RWPE2 (cell line): ENCODE results near the gene UPK3B.
"Not testable (repeated sequence)": the region's sequence is repeated elsewhere in the genome, so short reads cannot be mapped to it uniquely, and the experiment has no call there.

Experiments used
- ATAC-seq: fragments of 200-7000 bp; cut with Tn5 transposase; 3 replicates; pipeline ENCODE4 v1.9.1; 2021; ENCODE audit warnings: low read depth
- DNase-seq: peaks from one replicate; pipeline ENCODE4 v3.0.0-alpha.2; 2020; ENCODE audit warnings: low spot score
- H3K27ac ChIP-seq: fragments of 450-650 bp; 2 replicates; pipeline ENCODE4 v1.5.1; 2017; ENCODE audit warnings: mild to moderate bottlenecking; ENCODE audit not compliant: poor library complexity, severe bottlenecking
- H3K27me3 ChIP-seq: fragments of 250-450 bp; sonication (Bioruptor Pico); 2 replicates; pipeline ENCODE4 v1.5.1; 2021; ENCODE audit warnings: mild to moderate bottlenecking, moderate library complexity; ENCODE audit not compliant: insufficient read depth, poor library complexity, severe bottlenecking
- H3K36me3 ChIP-seq: fragments of 250-450 bp; sonication (Bioruptor Pico); 2 replicates; pipeline ENCODE4 v1.5.1; 2020; ENCODE audit warnings: low read depth, mild to moderate bottlenecking, moderate library complexity
- H3K4me1 ChIP-seq: fragments of 250-450 bp; sonication (Bioruptor Pico); 2 replicates; pipeline ENCODE4 v1.5.1; 2021; ENCODE audit warnings: mild to moderate bottlenecking, moderate library complexity; ENCODE audit not compliant: insufficient read depth, poor library complexity, severe bottlenecking
- H3K4me3 ChIP-seq: fragments of 250-450 bp; sonication (Bioruptor Pico); 2 replicates; pipeline ENCODE4 v1.5.1; 2021; ENCODE audit warnings: mild to moderate bottlenecking, moderate library complexity; ENCODE audit not compliant: severe bottlenecking
- H3K9me3 ChIP-seq: fragments of 250-450 bp; sonication (Bioruptor Pico); 2 replicates; pipeline ENCODE4 v1.5.1; 2021; ENCODE audit warnings: mild to moderate bottlenecking, moderate library complexity; ENCODE audit not compliant: severe bottlenecking
- TF ChIP-seq, protein P1 (sequence below): fragments of 450-650 bp; IDR thresholded peaks from one replicate; pipeline ENCODE4 v1.5.1; 2017; ENCODE audit warnings: mild to moderate bottlenecking, moderate library complexity; ENCODE audit not compliant: poor library complexity, severe bottlenecking

Gene UPK3B

DNA sequence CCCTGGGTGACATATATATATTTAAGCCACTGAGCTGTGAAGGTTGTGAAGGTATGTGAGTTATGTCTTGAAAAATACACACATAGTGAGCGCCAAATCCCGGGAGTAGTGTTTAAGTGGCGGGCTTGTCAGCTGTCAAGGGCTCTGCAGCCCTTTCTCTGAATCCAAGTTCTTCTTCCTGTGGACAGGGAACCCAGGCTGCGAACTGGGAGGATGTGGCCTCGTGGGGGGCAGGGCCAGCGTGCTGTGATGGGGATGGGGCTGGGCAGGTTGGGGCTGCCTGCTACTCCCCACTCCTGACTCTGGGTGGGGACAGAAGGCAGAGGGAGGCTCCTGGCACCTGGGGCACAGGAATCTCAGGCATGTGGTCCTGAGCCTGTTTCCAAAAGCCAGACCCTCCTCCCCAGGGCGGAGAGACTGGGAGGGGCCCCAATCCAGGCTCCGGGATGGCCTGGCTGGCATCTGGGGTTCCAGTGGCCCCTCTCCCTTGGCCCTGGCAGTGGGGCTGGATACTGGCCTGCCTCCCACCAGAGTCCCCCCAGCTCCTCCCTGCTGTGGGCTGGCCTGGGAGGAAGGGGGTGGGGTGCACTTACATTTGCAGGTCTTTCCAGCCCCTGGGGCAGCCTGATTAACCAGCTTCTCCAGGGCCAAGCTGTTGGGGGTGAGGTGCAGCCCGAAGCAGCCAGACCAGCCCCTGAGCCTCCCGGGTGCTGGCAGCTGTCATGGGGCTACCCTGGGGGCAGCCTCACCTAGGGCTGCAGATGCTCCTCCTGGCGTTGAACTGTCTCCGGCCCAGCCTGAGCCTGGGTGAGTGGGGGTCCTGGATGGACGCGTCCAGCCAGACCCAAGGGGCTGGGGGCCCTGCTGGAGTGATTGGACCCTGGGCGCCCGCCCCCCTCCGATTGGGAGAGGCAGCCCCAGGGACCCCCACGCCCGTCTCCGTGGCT is at the start of gene UPK3B:
Gene UPK3B, plus strand, starts transcription at position 622 of the 947 bp plus-strand sequence. Its CDS starts 101 bp downstream, at position 723.
- ATAC-seq (peak; percentile 52), DNase-seq (no peak)
- Histone ChIP-seq H3K27ac (peak within 1 kb of the TSS; percentile 38), H3K4me1 (peaks cover 6% of the 10 kb centered on the region), H3K9me3 (no peaks in the 10 kb centered on the region), H3K4me3 (no peak within 1 kb of the TSS), H3K36me3 (no peaks in the 10 kb centered on the region; the same call in 1 of the 2 replicates), H3K27me3 (no peaks in the 10 kb centered on the region)
- TF ChIP-seq, protein P1, sequence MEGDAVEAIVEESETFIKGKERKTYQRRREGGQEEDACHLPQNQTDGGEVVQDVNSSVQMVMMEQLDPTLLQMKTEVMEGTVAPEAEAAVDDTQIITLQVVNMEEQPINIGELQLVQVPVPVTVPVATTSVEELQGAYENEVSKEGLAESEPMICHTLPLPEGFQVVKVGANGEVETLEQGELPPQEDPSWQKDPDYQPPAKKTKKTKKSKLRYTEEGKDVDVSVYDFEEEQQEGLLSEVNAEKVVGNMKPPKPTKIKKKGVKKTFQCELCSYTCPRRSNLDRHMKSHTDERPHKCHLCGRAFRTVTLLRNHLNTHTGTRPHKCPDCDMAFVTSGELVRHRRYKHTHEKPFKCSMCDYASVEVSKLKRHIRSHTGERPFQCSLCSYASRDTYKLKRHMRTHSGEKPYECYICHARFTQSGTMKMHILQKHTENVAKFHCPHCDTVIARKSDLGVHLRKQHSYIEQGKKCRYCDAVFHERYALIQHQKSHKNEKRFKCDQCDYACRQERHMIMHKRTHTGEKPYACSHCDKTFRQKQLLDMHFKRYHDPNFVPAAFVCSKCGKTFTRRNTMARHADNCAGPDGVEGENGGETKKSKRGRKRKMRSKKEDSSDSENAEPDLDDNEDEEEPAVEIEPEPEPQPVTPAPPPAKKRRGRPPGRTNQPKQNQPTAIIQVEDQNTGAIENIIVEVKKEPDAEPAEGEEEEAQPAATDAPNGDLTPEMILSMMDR, result peak; percentile 36

DNA sequence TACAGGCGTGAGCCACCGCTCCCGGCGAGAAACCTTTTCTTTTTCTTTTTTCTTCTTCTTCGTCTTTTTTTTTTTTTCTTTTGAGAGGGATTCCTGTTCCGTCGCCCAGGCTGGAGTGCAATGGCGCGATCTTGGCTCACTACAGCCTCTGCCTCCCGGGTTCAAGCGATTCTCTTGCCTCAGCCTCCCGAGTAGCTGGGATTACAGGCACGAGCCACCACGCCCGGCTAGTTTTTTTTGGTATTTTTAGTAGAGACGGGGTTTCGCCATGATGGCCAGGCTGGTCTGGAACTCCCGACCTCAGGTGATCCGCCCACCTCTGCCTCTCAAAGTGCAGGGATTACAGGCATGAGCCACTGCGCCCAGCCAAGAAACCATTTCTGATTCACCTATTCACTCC is 49.6 kb upstream of the UPK3B start:
- DNase-seq, H3K36me3 ChIP-seq, H3K27me3 ChIP-seq, H3K4me3 ChIP-seq, H3K4me1 ChIP-seq, ATAC-seq, H3K9me3 ChIP-seq, H3K27ac ChIP-seq: not testable (repeated sequence)

DNA sequence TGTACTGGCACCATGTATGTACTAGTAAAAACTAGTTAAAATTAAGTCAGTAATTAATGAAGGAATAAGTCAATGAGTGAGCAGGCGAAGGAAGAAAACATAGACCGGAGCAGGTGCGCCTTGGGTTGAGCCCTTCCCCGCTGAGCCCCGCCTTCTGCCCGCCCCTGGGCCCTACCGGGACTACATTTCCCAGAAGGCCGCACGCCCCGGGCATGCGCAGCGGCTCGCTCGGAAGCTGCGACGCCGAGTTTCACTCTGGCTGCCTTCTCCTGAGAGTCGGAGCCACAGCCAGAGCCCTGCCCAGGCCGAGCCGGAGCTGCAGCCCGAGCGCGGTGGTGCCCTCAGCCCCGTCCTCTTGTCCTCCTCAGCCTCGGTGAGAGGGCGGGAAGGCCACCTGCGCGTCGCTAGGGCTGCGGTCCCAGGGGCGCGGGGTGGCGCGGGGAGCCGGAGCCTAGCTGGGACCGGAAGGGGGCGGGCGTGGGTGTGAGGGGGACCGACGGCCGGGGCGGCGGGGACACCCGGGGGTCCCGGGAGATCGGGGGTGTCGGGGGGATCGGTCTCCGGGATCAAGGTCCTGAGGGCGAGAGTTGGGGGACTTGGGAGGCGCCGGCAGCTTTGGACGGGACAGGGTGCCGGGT is 48.8 kb upstream of the UPK3B start, which contains the start of gene DTX2:
Gene DTX2, plus strand, starts transcription at position 246 of the 638 bp plus-strand sequence. CDS start 18,801 bp downstream, outside the sequence.
- not testable (repeated sequence) for H3K4me1 ChIP-seq, H3K27me3 ChIP-seq, H3K36me3 ChIP-seq, H3K9me3 ChIP-seq, H3K27ac ChIP-seq, DNase-seq, H3K4me3 ChIP-seq
- ATAC-seq, result peak; percentile 93

DNA sequence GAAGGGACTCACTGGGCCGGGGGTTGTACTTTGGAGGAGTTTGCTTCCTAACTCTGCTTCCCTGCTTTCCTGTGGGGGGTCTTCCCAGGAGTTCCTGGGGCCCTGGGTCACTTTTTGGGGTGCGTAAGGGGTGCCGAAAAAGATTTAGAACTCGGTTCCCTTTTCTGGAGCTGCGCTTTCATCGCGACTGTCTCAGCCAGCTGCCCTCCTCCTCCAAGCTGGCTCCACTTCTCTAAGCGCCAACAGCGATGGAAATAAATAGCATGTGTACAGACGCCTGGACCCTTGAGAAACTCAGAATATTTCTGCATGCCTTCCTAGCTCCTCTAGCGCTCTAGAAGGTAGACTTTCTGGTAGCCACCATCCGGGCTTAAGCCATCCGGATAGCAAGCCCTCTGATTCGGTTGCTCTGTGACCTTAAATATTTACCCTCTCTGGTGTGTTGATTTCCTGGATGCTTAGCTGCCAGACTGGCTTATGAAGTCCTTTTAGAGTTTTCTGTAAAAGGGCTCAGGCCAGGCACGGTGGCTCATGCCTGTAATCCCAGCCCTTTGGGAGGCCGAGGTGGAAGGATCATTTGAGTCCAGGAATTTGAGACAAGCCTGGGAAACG is 48.0 kb upstream of the UPK3B start:
- not testable (repeated sequence) for H3K27me3 ChIP-seq, H3K9me3 ChIP-seq, DNase-seq, H3K4me3 ChIP-seq, H3K36me3 ChIP-seq, H3K4me1 ChIP-seq, H3K27ac ChIP-seq
- peak; percentile 6; the same call in 2 of the 3 replicates for ATAC-seq

DNA sequence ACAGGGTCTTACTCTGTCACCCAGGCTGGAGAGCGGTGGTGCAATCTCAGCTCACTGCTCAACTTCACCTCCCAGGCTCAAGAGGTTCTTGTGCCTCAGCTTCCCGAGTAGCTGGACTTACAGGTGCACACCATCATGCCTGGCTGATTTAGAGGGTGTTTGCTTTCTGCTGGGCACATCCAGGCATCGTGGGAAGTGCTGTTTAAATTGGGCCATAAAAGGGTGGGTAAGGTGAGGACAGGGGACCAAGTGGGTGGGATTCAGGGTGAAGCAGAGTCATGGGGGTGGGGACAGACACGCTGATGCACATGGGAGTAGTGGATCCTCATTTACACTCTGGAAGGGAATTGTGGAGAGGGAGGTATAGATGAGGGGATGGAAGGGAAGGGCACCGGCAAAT is 45.4 kb upstream of the UPK3B start:
- not testable (repeated sequence) for H3K27me3 ChIP-seq, H3K4me3 ChIP-seq, H3K27ac ChIP-seq, ATAC-seq, H3K4me1 ChIP-seq, DNase-seq, H3K9me3 ChIP-seq, H3K36me3 ChIP-seq

DNA sequence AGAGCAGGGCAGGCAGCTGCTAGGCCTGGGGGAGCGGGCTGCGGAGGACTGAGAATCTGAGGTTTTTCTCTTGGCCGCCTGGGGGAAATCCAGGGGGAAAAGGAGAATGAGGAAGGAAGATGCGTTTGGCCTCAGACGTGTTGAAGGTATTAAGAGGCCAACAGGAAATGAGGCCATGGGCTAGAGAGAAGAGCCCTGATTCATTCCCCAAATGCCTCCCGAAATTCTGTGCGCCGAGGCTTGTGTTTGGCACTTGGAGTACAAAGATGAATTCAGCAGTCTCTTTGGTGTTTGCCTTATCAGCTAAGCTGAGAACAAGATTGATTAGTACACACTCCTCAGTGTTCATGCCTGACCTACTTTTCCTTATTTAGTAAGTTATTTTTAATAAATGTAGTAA is 44.4 kb upstream of the UPK3B start:
- not testable (repeated sequence) for H3K9me3 ChIP-seq, H3K27ac ChIP-seq

DNA sequence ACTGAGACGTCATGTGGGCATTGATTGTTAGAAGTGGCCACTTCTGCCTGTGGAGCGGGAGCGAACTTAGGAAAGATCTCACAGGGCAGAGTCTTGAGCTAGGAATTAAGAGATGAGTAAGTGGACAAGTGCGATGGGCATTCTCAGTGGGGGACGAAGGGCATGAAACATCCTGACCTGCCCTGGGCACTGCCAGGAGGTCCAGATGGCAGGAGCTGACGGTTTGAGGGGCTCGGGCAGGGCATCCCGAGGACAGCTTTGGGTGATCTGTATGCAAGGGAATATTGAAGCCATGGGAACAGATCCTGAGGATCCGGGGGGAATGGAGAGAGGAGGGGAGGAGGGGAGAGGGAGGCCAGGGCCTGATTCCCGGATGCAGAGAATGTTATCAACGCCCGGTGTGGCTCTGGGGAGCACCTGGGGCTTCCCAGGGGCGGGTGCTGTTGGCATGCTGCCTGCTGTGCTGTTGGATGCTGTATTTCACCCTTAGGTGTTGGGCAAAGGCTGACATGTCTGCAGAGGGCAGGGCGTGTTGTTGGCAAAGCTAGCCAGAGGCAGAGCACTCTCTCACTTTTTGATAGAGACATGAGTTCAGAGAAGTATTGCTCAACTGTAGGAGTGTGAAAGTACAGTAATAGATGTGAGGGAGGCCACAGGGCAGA is 42.5 kb upstream of the UPK3B start:
- DNase-seq (peak; percentile 83), ATAC-seq (peak; percentile 94)
- not testable (repeated sequence) for H3K36me3 ChIP-seq, H3K27me3 ChIP-seq, H3K27ac ChIP-seq, H3K4me3 ChIP-seq, H3K4me1 ChIP-seq, H3K9me3 ChIP-seq

More for the DNA sequence above, 44.4 kb upstream of the UPK3B start:
- H3K27me3 ChIP-seq, H3K36me3 ChIP-seq, ATAC-seq, H3K4me1 ChIP-seq, DNase-seq, H3K4me3 ChIP-seq: not testable (repeated sequence)

DNA sequence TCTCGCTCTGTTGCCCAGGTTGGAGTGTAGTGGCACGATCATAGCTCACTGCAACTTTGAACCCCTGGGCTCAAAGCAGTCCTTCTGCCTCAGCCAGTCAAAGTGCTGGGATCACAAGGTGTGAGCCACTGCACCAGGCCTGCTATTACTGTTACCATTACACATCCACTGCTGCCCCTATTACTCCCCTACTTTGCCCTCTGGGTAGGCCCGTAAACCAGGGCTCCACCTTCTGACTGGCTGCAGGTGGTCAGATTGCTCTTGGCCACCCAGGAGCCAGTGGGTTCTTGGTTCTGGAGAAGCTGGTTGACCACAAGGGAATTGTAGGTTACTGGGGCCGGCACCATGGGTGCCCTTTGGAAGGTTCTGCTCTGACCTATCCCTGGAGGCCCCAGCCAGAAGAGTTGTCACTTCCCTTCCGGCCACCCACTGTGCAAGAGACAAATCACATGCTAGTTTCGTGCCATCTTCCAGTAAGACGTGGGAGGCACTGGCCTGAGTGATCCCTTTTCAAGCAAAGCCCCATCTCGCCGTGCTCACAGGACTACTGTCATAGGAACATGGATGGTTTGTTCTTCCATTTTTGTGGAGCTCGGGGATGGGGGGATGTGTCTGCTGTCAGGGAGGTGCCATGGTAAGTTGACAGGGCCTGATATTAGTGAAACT is 38.7 kb upstream of the UPK3B start:
- not testable (repeated sequence) for H3K36me3 ChIP-seq, DNase-seq, H3K4me1 ChIP-seq, H3K9me3 ChIP-seq, ATAC-seq, H3K4me3 ChIP-seq, H3K27me3 ChIP-seq, H3K27ac ChIP-seq

DNA sequence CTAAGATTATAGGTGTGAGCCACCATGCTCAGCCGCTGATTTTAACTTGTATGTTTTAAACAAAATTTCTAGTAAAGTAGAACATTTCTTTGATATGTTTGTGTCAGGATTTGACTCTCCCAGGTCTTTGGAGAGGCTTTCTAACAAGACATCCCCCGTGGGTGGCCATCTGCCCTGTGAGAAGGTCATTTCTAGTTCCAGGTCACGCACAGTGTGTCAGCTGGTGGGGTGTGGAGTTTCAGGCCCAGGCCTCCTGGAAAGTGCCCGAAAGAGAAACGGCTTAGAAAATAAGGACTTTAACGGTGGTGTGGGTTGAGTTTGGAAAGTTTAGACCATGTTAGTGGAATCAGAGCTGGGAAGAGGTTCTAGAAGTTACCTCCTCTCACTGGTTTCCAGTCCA is 37.3 kb upstream of the UPK3B start:
- H3K27me3 ChIP-seq, DNase-seq, H3K4me1 ChIP-seq, H3K4me3 ChIP-seq, H3K36me3 ChIP-seq, ATAC-seq, H3K27ac ChIP-seq, H3K9me3 ChIP-seq: not testable (repeated sequence)
